ENCODE data around the gene SLC34A3. TPM values are rescaled to one million over a fixed set of nuclear protein-coding genes. Genes with fewer than 3 reads are reported as not detected.

SLC34A3 gene
- total RNA-seq, 2 experiments from 2014 or later = not detected

DNA sequence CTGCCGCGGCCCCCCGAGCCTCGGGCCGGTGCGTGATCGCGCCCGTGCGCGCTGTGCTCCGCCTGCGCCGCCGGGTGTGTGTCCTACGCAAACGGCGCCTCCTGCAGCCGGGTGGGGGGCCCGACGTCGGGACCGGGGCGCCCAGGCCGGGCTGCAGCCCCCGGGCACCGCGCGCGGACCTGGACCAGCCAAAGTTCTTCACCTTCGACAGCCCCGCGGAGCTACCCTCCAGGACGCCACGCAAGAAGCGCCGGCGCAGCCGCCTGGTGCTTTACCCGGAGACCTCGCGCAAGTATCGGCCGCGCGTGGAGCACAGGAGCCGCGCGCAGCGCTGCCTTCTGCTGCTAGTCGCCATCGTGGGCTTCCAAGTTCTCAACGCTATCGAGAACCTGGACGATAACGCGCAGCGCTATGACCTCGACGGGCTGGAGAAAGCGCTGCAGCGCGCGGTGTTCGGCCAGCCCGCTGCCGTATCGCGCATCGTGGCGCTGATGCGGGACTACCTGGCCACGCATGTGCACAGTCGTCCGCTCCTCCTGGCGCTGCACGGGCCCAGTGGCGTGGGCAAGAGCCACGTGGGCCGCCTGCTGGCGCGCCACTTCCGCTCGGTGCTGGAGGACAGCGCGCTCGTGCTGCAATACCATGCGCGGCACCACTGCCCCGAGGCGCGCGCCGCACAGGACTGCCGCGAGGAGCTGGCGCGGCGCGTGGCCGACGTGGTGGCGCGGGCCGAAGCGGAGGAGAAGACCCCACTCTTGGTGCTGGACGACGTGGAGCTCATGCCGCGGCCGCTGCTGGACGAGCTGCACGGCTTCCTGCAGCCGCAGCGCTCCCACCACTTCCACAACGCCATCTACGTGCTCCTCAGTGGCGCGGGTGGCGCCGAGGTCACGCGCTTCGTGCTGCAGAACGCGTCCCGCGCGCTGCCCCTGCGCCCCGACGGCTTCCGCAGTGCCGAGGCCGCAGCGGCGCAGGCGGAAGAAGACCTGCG is 48.3 kb downstream of the SLC34A3 start:
- Mint-ChIP-seq H3K27ac (no peak overlapping the region), H3K9me3 (no peaks in the 10 kb centered on the region), H3K27me3 (peaks cover 9% of the 10 kb centered on the region), H3K4me3 (no peak overlapping the region), H3K4me1 (ENCODE audit: low read depth) (peaks cover 11% of the 10 kb centered on the region), H3K36me3 (ENCODE audit: low read depth) (peaks cover 3% of the 10 kb centered on the region)
- intact Hi-C loops (cut with micrococcal nuclease) = no loop called here
- POLR2A ChIA-PET = interaction anchor here (1.2 to 1.3 kb wide), 2 partner anchors 23 to 39 kb away, joined by 3 to 4 read pairs; partner anchors contain the start of gene NELFB
- TF ChIP-seq, protein P1, sequence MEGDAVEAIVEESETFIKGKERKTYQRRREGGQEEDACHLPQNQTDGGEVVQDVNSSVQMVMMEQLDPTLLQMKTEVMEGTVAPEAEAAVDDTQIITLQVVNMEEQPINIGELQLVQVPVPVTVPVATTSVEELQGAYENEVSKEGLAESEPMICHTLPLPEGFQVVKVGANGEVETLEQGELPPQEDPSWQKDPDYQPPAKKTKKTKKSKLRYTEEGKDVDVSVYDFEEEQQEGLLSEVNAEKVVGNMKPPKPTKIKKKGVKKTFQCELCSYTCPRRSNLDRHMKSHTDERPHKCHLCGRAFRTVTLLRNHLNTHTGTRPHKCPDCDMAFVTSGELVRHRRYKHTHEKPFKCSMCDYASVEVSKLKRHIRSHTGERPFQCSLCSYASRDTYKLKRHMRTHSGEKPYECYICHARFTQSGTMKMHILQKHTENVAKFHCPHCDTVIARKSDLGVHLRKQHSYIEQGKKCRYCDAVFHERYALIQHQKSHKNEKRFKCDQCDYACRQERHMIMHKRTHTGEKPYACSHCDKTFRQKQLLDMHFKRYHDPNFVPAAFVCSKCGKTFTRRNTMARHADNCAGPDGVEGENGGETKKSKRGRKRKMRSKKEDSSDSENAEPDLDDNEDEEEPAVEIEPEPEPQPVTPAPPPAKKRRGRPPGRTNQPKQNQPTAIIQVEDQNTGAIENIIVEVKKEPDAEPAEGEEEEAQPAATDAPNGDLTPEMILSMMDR (IDR thresholded peaks at IDR 0.05) = no peak
- no peak for DNase-seq
- no peak for ATAC-seq
- CTCF ChIA-PET = no interaction called here

DNA sequence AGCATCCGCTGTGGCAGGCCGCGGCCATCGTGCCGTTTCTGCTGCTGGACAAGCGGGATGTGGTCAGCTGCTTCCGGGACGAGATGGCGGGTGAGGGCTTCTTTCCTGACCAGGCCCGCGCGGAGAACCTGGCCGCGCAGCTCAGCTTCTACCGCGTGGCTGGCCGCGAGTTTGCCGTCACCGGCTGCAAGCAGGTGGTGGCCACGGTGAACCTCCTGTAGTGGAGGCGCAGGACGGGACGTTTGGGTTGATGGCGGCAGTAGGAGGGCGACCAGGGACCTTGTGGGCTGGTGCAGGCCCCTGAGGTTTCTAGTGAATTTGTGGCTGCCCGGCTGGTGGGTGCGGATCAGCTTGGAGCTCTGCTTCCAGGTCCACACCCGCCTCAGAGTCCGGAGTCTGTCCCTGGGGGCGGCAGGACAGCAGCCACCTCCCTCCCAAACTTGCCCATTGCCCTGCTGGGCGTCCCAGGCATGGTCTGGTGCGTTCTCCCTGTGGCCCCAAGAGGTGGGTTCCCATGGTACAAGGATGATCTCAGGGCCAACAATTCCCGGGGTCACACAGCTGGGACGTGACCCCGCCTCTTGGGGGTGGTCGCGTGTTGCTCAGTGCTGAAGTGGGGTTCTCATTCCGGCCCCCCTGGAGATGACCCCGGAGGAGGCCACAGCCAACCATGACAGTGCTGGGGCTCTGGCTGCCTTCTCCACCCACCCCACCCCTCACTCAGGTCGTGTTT is 49.2 kb downstream of the SLC34A3 start:
- DNase-seq = no peak
- ATAC-seq = no peak
- Mint-ChIP-seq H3K4me3 (no peak overlapping the region), H3K27ac (no peak overlapping the region), H3K4me1 (ENCODE audit: low read depth) (peaks cover 11% of the 10 kb centered on the region), H3K27me3 (peaks cover 9% of the 10 kb centered on the region), H3K9me3 (no peaks in the 10 kb centered on the region), H3K36me3 (ENCODE audit: low read depth) (no peaks in the 10 kb centered on the region)
- TF ChIP-seq, protein P1 (IDR thresholded peaks at IDR 0.05) = no peak
- POLR2A ChIA-PET = interaction anchor here (1.0 to 1.3 kb wide), 3 partner anchors 14 to 39 kb away, joined by 3 to 4 read pairs (median 3); partner anchors contain the start of gene NELFB
- intact Hi-C loops (cut with micrococcal nuclease) = no loop called here
- CTCF ChIA-PET = no interaction called here

DNA sequence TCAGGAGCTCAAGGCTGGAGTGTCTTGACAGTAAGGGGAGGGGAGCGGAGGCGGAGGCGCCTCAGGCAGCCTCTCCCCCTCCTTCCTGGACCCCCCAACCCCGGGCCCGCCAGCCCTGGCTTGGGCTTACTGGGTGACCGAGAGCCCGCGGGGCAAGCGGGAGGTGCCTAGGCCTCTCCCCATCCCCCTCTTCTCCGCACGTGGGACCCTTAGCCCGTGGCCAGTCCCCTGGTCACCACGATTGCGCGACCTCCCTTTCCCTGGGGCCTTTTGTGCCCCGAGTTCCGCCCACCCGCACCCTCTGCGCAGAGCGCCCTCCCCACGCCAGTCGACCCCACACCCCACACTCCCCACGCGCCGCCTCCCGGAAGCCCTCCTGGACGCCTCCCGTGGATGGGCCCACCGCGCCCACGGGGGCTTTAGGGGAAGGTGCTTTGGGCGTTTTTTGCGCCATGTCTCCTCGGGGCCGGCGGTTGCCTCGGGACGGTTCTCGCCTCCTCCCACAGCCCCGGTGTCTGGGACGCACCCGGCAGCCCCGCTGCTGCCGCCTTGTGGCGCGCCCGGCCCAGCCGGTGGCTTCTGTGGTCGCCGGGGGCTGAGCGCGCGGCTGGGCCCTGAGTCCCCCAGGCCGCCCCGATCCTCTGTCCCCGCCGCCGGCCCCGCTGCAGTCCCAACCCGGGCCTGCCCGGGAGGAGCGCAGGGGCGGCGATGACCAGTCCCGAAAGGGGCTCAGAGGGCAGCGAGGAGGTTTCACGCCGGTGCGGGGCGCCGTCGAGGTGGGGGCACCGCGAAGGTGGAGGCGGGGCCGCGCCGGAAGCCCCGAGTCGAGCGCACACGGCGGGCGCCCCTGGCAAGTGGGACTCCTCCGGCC is 50.0 kb downstream of the SLC34A3 start:
- ChIA-PET POLR2A (interaction anchor here (1.0 to 1.3 kb wide), 3 partner anchors 13 to 40 kb away, joined by 3 to 4 read pairs (median 3); partner anchors contain the start of gene NELFB), CTCF (no interaction called here)
- Mint-ChIP-seq H3K27me3 (peaks cover 9% of the 10 kb centered on the region), H3K36me3 (ENCODE audit: low read depth) (no peaks in the 10 kb centered on the region), H3K4me1 (ENCODE audit: low read depth) (peaks cover 11% of the 10 kb centered on the region), H3K9me3 (no peaks in the 10 kb centered on the region), H3K4me3 (no peak overlapping the region), H3K27ac (no peak overlapping the region)
- TF ChIP-seq, protein P1 (IDR thresholded peaks at IDR 0.05) = no peak
- ATAC-seq (no peak), DNase-seq (no peak)
- intact Hi-C loops (cut with micrococcal nuclease) = no loop called here

DNA sequence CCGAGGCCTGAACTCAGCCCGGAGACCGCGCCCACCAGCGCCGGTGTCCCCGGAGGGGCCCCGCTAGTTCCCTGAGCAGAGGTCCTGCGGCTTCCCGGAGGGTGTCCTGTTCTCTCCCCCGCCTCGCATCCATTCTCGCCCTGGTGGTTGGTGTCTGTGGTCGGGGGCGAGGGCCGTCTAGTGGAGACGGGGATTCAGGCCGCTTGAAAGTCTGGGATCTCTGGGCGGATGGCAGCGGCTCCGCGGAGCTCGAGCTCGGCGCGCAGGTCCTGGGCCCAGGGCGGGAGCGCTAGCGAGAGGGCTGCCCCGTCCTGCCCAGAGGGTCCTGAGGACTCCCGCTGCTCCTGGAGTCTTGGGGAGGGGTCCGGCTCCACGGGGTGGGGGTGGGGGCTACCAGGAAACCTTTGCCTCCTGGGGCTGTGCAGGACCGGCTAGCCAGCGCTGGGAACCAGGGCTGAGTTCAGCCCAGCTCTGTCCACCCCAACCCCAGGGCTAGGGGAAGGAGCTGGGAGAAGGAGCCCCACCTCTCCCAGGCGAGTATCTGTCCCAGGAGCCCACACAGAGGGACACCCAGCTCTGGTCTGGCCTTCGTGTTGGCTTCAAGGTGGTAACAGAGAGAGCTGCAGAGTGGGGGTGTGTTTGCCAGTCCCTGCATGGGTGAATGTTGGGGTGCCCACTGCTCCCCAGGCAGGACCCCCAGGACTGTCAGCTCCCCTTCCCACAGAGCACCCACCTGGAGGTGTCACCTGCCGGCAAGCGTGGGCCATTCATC is 50.8 kb downstream of the SLC34A3 start:
- H3K36me3 Mint-ChIP-seq (ENCODE audit: low read depth) = no peaks in the 10 kb centered on the region
- no peak overlapping the region for H3K27ac Mint-ChIP-seq
- no peak overlapping the region for H3K4me3 Mint-ChIP-seq
- peaks cover 10% of the 10 kb centered on the region for H3K4me1 Mint-ChIP-seq (ENCODE audit: low read depth)
- CTCF ChIA-PET = no interaction called here
- no peaks in the 10 kb centered on the region for H3K9me3 Mint-ChIP-seq
- DNase-seq (no peak), ATAC-seq (no peak)
- POLR2A ChIA-PET = interaction anchor here (1.2 kb wide), 2 partner anchors 41 to 126 kb away, joined by 3 to 4 read pairs; no protein-coding TSS in a partner anchor
- TF ChIP-seq, protein P1 (IDR thresholded peaks at IDR 0.05) = no peak
- intact Hi-C loops (cut with micrococcal nuclease) = no loop called here
- peaks cover 9% of the 10 kb centered on the region for H3K27me3 Mint-ChIP-seq

Other genes starting within 250 kb of the SLC34A3 start
- not detected for gene LCNL1, start 247.9 kb upstream of the SLC34A3 start, total RNA-seq
- 10 to 100 TPM; 60.5 to 61.8 TPM for gene PAXX, start 238.5 kb upstream of the SLC34A3 start, total RNA-seq
- not detected for gene CLIC3, start 234.3 kb upstream of the SLC34A3 start, total RNA-seq
- 10 to 100 TPM; 11.8 to 16.2 TPM for gene ABCA2, start 202.7 kb upstream of the SLC34A3 start, total RNA-seq
- gene FUT7, start 198.8 kb upstream of the SLC34A3 start, total RNA-seq = under 1 TPM in 1 of 2 experiments, not detected in 1; 0.09 TPM
- 10 to 100 TPM; 18.2 to 21.2 TPM for gene NPDC1, start 184.7 kb upstream of the SLC34A3 start, total RNA-seq
- gene ENTPD2, start 176.8 kb upstream of the SLC34A3 start, total RNA-seq = not detected
- gene SAPCD2, start 160.3 kb upstream of the SLC34A3 start, total RNA-seq = 10 to 100 TPM; 13.5 to 13.7 TPM
- gene UAP1L1, start 153.4 kb upstream of the SLC34A3 start, total RNA-seq = 10 to 100 TPM; 49.8 to 50.1 TPM
- 10 to 100 TPM; 31.1 to 33.2 TPM for gene MAN1B1, start 143.9 kb upstream of the SLC34A3 start, total RNA-seq
- gene DPP7, start 116.2 kb upstream of the SLC34A3 start, total RNA-seq = 100 to 1,000 TPM; 222 to 227 TPM
- gene GRIN1, start 91.7 kb upstream of the SLC34A3 start, total RNA-seq = not detected
- not detected for gene LRRC26, start 60.9 kb upstream of the SLC34A3 start, total RNA-seq
- not detected for gene TMEM210, start 58.8 kb upstream of the SLC34A3 start, total RNA-seq
- gene ANAPC2, start 42.3 kb upstream of the SLC34A3 start, total RNA-seq = 10 to 100 TPM; 38.6 to 39.6 TPM
- 10 to 100 TPM; 53.3 to 58.4 TPM for gene SSNA1, start 42.2 kb upstream of the SLC34A3 start, total RNA-seq
- gene TPRN, start 30.2 kb upstream of the SLC34A3 start, total RNA-seq = 1 to 10 TPM; 5.7 to 6.6 TPM
- 10 to 100 TPM; 29.4 to 29.9 TPM for gene TMEM203, start 25.3 kb upstream of the SLC34A3 start, total RNA-seq
- 10 to 100 TPM; 29.5 to 30.7 TPM for gene NDOR1, start 25.2 kb upstream of the SLC34A3 start, total RNA-seq
- 10 to 100 TPM in 1 of 2 experiments, 1 to 10 TPM in 1; 8.0 to 10.4 TPM for gene RNF208, start 8.7 kb upstream of the SLC34A3 start, total RNA-seq
- under 1 TPM in 1 of 2 experiments, not detected in 1; 0.34 TPM for gene CYSRT1, start 5.7 kb upstream of the SLC34A3 start, total RNA-seq
- gene RNF224, start 3.4 kb upstream of the SLC34A3 start, total RNA-seq = not detected
- 100 to 1,000 TPM; 228 to 230 TPM for gene TUBB4B, start 10.4 kb downstream of the SLC34A3 start, total RNA-seq
- not detected for gene STPG3, start 20.4 kb downstream of the SLC34A3 start, total RNA-seq
- gene NELFB, start 24.4 kb downstream of the SLC34A3 start, total RNA-seq = 10 to 100 TPM; 50.9 to 54.3 TPM
- 1 to 10 TPM; 2.9 to 3.0 TPM for gene TOR4A, start 46.8 kb downstream of the SLC34A3 start, total RNA-seq
- 1 to 10 TPM; 3.3 to 4.4 TPM for gene NRARP, start 71.4 kb downstream of the SLC34A3 start, total RNA-seq
- gene EXD3, start 192.3 kb downstream of the SLC34A3 start, total RNA-seq = 1 to 10 TPM; 8.1 to 9.0 TPM
- gene NOXA1, start 192.5 kb downstream of the SLC34A3 start, total RNA-seq = under 1 TPM; 0.72 to 0.95 TPM
- not detected for gene ENTPD8, start 210.5 kb downstream of the SLC34A3 start, total RNA-seq
- 100 to 1,000 TPM; 112 to 116 TPM for gene NSMF, start 228.4 kb downstream of the SLC34A3 start, total RNA-seq

Data from activated CD8-positive, alpha-beta T cell treated with anti-CD3 and anti-CD28 coated beads for 36 hours (primary cell).